Right renal cortex interstitium (tissue), 3 donors: ENCODE data around the gene ANKDD1A. TPM values are rescaled to one million over a fixed set of nuclear protein-coding genes. Genes with fewer than 3 reads are reported as not detected.

ENCODE experiments used
- DNase-seq, 3 donors: peaks; one replicate each; pipeline ENCODE4 v3.0.0-alpha.2; 2013; ENCODE audit warnings: low read depth in 3 of 3, low spot score in 2 of 3
- polyA plus RNA-seq, 3 donors: library from polyadenylated mRNA; unstranded; fragments of 120-200 nt; gene quantifications; one replicate each; pipeline ENCODE4 v1.2.1, GENCODE V29; 2013; ENCODE audit not compliant: insufficient read length in 3 of 3

Gene ANKDD1A
- polyA plus RNA-seq, 3 donors: 4.4 to 4.5 (median 4.4) TPM

GRCh38 chr15:64959128-64959527, 47.4 kb downstream of the ANKDD1A start:
- no peak for DNase-seq

- no peak for DNase-seq
Observed at GRCh38 chr15:64960153-64960552, 48.5 kb downstream of the ANKDD1A start.

GRCh38 chr15:64961013-64961412, 49.3 kb downstream of the ANKDD1A start:
- DNase-seq: no peak

- DNase-seq: no peak
Observed at GRCh38 chr15:64969401-64969800, 57.7 kb downstream of the ANKDD1A start.

GRCh38 chr15:64970698-64971097, 59.0 kb downstream of the ANKDD1A start:
- no peak for DNase-seq

- no peak for DNase-seq
Observed at GRCh38 chr15:64975390-64975789, 63.7 kb downstream of the ANKDD1A start.

GRCh38 chr15:64979252-64979710, 67.6 kb downstream of the ANKDD1A start:
- DNase-seq: no peak

- DNase-seq: no peak
Observed at GRCh38 chr15:64981812-64982431, 70.2 kb downstream of the ANKDD1A start.

- no peak for DNase-seq
Observed at GRCh38 chr15:64982472-64982871, 70.8 kb downstream of the ANKDD1A start.

GRCh38 chr15:64985366-64986033, 73.8 kb downstream of the ANKDD1A start:
- DNase-seq: no peak

- DNase-seq: no peak
Observed at GRCh38 chr15:64987136-64987535, 75.4 kb downstream of the ANKDD1A start.

- DNase-seq: peak; percentile 80 to 88 (median 80)
Observed at GRCh38 chr15:64989416-64990167, 77.9 kb downstream of the ANKDD1A start, which contains the start of gene SPG21. Gene SPG21 (minus strand): TSS chr15:64989914. CDS start chr15:64983569, 6,345 bp downstream.

- no peak for DNase-seq
Observed at GRCh38 chr15:64990168-64990470, 78.4 kb downstream of the ANKDD1A start.

GRCh38 chr15:64991536-64992135, 79.9 kb downstream of the ANKDD1A start:
- DNase-seq: no peak

- DNase-seq: no peak
Observed at GRCh38 chr15:64993290-64993689, 81.6 kb downstream of the ANKDD1A start.

- no peak for DNase-seq
Observed at GRCh38 chr15:64997066-64997465, 85.4 kb downstream of the ANKDD1A start.

- no peak for DNase-seq
Observed at GRCh38 chr15:64997745-64998375, 86.2 kb downstream of the ANKDD1A start.

GRCh38 chr15:65004993-65005392, 93.3 kb downstream of the ANKDD1A start:
- no peak for DNase-seq

GRCh38 chr15:65006876-65007275, 95.2 kb downstream of the ANKDD1A start:
- DNase-seq: no peak
